ENCODE data around the gene PDE10A. TPM values are rescaled to one million over a fixed set of nuclear protein-coding genes. Genes with fewer than 3 reads are reported as not detected.
"Not testable (repeated sequence)": the region's sequence is repeated elsewhere in the genome, so short reads cannot be mapped to it uniquely, and the experiment has no call there.

The PDE10A gene
- total RNA-seq, 1 experiment from 2014 or later: 233 TPM

DNA sequence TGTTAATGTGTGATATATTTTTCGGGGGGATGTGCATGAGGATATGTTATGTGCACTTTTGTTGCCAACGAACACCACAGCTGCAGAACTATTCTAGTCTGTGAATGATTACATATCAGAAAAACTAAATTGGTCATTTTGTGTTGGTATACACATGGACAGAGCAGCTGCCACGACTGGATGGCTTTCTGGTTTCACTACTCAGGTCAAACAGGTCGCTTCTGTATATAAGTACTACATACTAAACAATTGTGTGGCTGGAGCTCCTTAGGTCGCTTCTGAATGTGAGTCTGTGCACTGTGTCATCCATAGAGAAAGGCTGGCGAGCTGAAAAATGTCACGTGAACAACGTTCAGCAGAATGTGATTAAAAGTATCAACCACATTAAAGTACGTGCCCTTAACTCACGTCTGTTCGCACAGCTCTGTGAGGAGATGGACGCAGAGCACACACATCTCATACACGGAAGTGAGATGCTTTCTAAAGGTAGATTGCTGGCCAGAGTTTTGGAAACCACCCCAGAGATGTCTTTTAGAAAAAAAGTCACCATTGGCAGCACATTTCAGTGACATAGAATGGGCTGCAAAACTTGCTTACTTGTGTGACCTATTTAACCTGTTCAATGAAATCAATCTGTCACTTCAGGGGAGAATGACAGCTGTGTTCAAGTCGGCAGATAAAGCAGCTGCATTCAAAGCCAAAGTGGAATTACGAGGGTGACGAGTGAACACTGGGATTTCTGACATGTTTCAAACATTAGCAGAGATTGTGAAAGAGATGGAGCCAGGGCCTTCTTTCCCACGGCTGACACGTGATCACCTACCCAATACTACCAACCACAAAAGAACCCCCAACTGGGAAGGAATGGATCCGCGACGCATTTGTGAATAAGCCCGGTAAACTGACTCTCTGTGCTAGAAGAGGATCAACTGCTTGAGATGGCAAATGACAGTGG is 176.6 kb downstream of the PDE10A start:
- DNase-seq (ENCODE audit: extremely low read depth, low read depth): no peak

DNA sequence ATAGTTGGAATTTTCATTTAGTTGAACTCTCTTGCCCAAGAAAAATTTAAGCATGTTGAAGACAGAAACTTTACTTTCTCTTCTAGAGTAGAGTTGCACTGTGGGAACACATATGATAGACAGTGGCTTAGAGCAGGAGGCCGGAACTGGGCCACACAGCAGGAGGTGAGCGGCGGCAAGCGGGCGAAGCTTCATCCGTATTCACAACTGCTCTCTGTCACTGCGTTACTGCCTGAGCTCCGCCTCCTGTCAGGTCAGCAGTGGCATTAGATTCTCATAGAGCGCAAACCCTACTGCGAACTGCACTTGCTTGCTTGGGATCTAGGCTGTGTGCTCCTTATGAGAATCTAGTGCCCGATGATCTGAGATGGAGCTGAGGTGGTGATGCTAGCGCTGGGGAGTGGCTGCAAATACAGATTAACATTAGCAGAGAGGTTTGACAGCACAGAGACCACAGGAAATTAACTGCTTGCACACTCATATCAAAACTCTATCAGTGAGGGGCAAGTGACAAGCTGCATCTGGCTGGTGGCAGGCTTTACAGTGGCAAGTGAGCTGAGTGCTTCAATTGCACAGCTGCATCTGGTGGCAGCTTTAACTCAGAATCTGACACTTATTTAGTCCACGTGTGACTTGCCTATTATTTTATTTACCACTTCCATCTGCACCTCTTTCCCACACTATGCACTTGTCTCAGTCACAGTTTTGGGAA is 178.7 kb downstream of the PDE10A start:
- no peak for DNase-seq (ENCODE audit: extremely low read depth, low read depth)

DNA sequence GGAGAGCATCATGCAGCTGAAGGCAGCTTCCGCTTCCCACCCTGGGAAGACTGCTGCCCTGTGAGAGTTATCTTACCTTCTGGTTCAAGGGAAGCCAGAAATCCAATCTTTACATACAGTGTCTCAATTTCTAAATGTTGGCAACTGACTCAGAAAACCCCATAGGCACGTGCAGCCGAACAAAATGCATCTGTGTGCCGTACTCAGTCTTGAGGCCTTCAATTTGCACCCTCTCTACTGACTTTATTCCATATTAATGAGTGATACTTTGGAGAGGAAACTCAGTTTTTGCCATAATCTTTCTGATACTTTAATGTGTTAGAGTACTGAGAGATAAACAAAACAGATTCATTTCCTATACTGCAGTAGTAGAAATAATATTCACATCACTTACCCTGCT is 181.1 kb downstream of the PDE10A start:
- DNase-seq (ENCODE audit: extremely low read depth, low read depth): no peak

DNA sequence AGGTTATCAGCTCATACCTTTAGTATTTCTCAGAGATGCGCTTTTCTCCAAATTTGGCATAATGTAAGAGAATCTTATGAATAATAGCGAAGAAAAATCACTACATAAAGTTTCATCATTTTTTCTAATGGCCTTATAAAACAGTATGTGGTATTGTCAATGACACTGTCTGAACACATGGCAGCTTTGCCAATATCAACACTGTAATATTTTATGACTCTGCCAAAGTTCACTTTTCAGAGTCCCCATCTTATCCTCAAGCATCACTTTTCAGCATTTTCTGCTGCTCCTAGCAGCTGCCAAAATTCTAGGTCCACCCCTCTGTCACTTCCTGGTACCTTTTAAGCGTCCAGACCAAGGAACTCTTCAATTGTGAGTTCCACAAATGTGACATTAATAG is 182.1 kb downstream of the PDE10A start:
- DNase-seq (ENCODE audit: extremely low read depth, low read depth): no peak

DNA sequence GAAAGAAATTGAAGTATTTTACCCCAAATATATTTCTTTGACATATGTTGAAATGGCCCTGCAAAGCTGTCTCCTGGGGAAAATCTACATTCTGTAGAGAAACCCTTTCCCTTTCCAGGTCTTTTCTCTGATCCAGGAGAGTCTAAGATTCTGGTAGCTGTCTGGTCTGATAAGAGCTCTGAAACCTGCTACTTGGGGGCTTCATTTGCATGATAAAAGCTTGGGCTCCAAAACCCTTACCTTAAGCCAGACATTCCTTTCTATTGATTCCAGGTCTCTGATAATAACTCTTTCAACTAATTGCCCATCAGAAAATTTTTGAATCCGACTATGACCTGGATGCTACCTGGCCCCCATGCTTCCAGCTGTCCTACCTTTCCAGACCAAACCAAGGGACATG is 184.5 kb downstream of the PDE10A start:
- no peak for DNase-seq (ENCODE audit: extremely low read depth, low read depth)

DNA sequence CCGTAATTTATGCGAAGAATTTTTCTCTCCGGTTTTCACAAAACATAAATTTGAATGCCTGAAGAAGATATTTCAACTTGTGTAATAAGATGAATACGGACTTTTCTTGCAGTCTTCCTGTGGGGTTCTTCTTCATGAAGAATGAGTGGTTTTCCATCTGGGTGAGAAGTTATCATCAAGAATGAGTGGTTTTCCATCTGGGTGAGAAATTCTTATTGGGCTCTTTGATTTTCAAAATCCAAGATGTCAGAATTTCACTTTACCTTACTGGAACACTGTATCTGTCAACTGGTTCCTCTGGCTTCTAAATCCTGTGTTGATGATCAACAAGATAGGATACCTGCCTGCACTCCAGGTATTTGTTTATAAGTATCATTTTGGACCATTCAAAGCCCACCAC is 193.6 kb downstream of the PDE10A start:
- no peak for DNase-seq (ENCODE audit: extremely low read depth, low read depth)

DNA sequence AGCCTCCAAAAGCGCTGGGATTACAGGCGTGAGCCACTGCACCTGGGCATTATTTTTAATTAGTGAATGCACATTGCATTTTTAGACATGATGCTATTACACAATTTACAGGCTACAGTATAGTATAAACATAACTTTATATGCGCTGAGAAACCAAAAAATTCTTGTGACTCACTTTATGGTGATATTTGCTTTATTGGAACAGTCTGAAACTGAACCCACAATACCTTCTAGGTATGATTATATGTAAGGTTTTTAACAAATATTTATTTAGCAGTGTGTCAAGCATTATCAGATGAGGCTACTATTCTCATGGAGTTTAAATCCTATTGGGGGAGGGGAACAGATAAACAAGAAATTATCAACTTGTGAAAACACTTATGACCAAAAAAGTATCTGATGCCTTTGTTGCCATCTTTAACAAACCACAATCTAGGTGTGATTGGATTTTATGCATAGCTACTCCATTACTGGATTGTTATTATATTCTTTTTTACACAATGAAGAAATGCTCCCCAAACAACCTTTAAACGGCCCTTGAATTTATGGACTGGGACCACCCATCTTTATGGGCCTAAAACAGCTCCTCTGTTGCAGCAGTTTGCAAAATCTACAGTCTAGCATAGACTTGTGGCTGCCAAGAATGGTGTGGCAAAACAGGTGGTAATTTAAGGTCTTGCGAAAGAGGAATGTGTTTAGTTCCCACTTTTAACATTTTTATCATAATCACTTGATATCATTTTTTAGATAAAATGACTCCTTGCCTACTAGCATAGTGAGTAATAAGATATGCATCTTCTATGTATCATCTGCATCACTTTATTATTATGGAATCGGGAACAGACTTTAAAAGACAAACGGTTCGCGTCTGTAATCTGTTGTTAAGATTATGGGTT is 194.5 kb downstream of the PDE10A start:
- no peak for DNase-seq (ENCODE audit: extremely low read depth, low read depth)

DNA sequence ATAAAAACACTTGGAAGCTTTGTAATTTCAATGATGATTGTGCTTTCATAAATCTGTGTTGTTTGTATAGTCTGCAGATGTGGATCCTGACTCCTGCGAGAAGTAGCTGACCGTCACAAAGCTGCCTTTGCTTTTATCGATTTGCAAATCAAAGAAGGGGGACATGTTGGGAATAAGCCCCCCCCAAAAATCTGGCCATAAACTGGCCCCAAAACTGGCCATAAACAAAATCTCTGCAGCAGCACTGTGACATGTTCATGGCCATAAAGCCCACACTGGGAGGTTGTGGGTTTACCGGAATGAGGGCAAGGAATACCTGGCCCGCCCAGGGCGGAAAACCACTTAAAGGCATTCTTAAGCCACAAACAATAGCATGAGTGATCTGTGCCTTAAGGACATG is 199.5 kb downstream of the PDE10A start:
- DNase-seq (ENCODE audit: extremely low read depth, low read depth): not testable (repeated sequence)

DNA sequence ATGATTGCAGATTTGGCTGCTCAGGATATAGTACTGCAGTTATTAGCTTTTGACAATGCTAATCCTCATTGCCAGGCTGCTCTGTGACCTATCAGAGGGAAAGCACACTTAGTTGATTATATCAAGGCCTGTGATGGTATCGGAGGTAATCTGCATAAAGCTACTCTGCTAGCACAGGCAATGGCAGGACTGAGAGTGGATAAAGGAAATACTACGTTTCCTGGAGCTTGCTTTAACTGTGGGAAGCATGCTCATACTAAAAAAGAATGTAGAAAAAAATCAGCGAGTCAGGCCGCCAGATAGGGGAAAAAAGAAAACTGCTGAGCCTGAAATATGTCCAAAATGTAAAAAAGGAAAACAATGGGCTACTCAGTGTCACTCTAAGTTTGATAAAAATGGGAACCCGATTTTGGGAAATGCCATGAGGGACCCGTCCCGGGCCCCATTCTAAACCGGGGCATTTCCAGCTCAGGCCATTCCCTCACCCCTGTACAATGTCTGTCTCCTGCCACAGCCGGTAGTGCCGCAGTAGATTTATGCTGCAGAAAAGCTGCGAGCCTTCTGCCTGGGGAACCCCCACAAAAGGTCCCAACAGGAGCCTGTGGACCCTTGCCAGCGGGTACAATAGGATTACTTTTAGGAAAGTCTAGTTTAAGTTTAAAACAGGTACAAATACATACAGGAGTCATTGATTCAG is 203.3 kb downstream of the PDE10A start:
- DNase-seq (ENCODE audit: extremely low read depth, low read depth): not testable (repeated sequence)

DNA sequence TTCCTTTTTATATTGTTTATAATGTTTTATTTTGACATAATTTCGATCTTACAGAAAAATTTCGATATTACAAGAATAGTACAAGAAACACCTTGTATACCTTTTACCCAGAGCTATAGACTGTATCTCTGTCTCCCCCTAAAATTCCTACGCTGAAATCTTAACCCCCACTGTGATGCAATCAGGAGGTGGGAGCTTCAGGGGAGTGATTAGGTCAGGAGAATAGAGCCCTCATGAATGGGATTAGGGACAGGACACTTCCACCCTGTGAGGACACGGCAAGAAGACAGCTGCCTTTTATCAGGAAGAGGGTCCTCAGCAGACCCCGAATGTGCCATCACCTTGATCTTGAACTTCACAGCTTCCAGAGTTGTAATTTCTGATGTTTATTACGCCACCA is 204.9 kb downstream of the PDE10A start:
- no peak for DNase-seq (ENCODE audit: extremely low read depth, low read depth)

DNA sequence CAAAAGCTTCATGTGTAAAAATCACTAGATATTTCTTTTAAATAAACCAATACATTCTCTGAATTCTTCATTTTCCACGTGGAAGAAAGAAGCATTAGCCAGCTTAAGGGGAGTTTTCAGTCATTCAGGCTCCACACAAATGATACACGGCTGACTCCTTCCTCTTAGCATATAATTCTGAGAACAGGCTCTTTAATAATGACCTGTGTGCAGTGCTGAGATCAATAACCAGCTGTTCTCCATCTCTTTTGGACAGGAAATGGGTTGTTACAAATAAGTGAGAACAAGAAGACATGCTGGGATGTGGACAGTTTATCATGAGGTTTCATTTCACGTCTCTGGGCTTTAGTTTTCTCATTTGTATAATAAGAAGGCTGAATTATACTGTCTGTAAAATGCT is 206.8 kb downstream of the PDE10A start:
- DNase-seq (ENCODE audit: extremely low read depth, low read depth): no peak

DNA sequence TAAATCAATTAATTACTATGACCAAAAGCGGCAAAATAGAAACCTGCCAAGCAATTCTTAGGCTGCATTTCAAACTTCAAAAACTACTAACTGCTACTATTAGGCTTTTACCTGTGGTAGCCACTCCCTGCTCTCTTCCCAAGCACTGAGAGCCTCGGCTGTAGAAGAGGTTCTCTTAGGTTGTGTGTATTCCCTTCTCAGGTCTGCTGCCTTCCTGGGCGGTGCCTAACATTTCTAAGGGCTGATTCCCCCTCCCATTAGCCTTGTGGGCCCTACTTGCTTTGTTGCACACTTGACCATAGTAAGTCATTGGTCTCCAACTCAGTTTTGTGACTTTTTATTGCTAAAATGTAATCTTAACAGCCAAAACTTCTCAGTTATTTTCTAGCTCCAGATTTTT is 207.6 kb downstream of the PDE10A start:
- DNase-seq (ENCODE audit: extremely low read depth, low read depth): no peak

DNA sequence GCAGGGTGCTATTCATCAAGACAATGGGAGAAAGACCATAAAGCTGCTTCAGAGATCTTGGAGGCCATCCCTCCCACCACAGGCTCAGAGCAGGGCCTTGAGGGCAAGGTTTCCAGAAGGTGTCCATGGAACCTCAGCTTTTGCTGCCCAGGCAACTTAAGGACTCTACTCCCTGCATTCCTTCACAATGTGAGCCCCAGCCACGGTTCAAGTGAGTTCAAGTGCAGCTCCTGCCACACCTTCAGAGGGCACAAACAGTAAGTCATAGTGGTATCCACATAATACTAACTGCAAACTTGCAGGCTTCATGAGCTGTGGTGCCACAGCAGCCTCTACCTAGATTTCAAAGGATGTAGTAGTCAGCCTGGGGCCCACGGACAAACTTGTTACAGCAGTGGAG is 209.6 kb downstream of the PDE10A start:
- no peak for DNase-seq (ENCODE audit: extremely low read depth, low read depth)

DNA sequence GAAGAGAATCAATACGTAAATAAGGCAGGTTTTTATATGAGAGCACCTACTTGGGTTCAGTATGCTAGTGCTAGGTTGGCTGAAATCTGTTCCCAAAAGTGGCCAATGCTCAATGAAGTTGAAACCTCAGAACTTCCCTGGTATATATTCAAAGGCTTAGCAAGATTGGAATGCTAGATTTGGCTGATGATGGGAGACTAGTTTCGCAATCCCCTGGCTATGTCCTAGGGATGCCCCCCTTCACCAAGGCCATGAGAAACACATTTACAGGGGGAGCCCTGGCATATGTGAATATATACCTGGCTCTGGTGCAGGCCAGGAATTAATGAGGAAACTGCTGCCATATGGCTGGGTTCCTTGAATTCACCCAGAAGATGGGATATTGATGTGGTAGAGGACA is 211.2 kb downstream of the PDE10A start:
- no peak for DNase-seq (ENCODE audit: extremely low read depth, low read depth)

DNA sequence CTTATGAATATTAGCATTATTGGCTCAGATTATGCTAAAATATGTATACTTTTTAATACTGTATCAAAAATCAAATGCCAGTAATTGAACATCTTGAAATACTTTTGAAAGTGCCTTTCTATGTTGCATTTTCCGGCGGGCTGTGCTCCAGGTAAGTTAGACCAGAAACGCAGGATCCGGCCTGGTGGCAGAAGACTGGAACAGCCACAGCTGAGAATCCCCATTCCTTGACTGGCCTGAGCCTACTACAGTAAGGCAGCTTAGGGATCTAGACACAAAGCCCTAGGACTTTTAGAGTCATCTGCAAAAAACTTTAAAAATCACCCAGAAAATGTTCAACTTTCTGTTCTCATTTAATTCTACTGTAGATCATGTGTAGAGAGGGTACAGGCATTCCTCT is 214.8 kb downstream of the PDE10A start:
- no peak for DNase-seq (ENCODE audit: extremely low read depth, low read depth)

DNA sequence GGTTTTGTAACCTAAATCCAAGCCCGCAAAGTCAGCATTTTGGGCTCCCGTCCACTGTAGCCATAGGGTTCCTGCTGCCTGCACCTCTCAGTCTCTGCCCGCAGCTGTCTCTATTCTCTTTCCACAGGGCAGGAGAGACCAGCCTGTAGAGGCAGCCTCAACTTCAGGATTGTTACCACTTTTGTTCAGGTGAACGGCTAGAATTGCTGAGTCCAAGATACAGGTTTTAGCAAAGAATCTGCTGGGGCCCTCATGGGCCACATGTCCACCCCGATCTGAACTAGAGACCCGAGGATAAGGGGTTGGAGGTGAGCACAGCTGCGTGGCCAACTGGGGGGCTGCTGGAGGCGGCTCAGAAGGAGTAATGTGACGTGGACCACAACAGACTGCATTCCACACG is 215.9 kb downstream of the PDE10A start:
- no peak for DNase-seq (ENCODE audit: extremely low read depth, low read depth)

DNA sequence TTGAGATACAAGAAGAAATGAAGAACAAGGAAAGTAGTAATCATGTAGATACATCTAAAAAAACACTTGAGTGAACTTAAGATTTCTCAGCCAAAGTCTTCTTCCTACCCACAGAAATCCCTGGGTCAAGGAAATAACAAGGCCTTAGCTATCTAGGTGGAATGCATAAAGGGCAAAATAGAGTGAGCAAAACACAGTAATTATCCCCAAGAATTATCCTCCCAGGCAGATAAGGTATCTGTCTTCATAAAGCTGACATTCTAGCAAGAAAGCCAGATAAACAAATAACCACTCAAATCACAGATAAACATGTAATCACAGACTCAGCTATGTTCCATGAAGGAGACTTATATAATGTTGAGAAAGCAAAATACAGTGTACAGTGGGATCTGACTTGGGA is 216.7 kb downstream of the PDE10A start:
- no peak for DNase-seq (ENCODE audit: extremely low read depth, low read depth)

DNA sequence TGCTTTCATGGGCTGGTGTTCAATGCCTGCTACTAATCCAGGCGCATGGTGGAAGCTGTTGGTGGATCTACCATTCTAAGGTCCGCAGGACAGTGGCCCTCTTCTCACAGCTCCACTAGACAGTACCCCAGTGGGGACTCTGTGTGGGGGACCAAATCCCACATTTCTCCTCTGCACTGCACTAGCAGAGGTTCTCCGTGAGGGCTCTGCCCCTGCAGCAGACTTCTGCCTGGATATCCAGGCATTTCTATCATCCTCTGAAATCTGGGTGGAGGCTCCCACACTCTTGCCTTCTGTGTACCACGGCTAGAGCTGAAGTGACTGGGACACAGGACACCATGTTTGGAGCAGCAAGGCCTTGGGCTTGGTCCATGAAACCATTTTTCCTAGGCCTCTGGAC is 219.6 kb downstream of the PDE10A start:
- DNase-seq (ENCODE audit: extremely low read depth, low read depth): no peak

DNA sequence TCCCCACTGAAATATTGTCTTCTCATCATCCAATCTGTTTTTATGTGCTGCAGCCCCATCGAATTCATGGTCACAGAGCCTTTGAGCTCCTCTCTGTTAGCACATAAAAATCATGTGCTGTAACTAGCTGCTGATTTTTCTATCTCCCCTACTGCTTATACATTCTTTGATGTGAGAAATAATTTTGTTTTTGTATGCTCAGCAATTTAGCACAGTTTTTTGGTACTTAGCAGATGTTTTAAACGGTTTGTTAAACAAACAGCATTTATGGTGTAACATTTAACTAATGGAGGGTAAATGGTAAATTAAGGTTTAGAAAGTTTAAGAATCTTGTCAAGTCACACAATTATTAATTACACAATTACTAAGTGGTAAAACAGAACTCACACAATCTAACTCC is 221.9 kb downstream of the PDE10A start:
- DNase-seq (ENCODE audit: extremely low read depth, low read depth): no peak

DNA sequence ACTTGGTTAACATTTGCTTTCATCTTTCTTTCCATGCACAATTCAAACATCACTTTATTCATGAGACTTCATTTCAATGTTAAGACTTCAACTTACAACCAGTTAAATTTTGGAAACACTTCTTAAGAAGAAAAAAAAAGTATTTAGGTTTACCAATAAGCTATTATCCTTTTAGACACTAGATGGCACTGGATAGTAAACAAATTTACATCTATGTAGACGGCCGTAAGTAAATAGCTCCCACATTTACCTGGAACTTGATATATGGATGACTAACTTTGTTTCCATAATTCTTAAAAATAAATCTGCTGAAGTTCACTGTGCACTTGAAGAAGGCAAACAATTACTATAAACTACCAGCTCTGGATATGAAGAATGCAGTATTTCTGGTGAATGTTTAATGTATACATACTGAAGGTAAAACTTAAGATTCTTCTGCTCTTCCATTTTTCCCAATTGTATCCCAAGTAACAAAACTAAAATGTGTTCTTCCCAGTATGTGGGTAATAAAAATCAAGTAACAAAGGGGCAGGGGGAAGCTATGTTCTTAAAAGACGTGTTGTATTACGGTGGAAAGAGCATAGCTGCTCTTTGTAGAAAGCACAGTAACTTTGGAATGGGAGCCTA is 223.0 kb downstream of the PDE10A start:
- DNase-seq (ENCODE audit: extremely low read depth, low read depth): peak; percentile 41

All from NCI-H460 (cell line).